Suppressor macrophage (primary cell): ENCODE measurements around the gene CD151.

Source experiments
- DNase-seq, 4 experiments: peaks; one replicate each; pipeline ENCODE4 v3.0.0-alpha.2; 2020 to 2022

Gene CD151

DNA sequence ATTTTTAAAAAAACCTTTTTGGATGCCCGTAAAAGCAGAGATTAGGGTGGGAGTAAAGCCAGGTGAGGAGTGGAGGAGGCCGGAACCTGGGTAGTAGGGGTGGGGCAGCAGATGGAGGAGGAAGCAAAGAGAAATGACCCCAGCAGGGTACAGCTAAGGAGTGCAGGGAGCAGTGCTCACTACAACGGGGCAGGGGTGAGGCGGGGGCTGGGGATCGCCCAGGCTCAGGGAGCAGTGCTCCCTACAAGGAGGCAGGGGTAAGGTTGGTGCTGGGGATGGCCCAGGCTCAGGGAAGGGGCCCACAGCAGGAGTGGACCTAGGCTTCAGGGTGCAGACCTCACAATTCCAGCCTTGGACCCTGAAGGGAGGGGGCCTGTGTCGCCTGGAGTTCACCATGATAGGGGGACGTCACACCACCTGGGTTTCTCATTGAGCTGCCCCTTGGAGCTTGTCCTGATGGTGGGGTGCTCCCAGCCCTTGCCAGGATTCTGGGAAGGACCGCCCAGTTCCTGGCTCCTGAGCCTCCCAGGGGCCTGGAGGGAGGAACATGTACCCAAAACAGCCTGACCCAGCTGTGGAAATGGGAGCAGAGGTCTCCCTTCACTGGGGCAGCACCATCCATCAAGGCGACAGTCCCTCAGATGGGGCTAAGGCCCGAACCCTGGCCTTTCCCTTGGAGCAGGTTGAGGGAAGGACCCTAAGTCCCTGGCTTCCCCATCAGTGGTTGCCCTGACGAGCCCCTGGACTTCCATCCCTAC lies 16.9 kb upstream of the CD151 start:
- no peak for DNase-seq

DNA sequence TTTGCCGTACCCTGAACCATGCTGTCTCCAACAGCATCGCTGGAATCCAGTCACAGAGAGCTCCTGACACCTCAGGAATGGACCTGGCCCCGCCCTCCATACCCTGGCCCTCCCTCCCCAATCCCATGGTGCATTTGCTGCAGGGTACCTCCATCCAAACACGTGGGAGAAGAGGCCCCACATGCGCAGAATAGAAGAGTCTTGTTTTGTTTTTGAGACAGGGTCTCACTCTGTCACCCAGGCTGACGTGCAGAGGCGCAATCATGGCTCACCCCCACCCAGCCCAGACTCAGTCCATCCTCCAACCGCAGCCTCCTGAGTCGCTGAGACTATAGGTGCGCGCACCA lies 16.3 kb upstream of the CD151 start:
- DNase-seq, result no peak

DNA sequence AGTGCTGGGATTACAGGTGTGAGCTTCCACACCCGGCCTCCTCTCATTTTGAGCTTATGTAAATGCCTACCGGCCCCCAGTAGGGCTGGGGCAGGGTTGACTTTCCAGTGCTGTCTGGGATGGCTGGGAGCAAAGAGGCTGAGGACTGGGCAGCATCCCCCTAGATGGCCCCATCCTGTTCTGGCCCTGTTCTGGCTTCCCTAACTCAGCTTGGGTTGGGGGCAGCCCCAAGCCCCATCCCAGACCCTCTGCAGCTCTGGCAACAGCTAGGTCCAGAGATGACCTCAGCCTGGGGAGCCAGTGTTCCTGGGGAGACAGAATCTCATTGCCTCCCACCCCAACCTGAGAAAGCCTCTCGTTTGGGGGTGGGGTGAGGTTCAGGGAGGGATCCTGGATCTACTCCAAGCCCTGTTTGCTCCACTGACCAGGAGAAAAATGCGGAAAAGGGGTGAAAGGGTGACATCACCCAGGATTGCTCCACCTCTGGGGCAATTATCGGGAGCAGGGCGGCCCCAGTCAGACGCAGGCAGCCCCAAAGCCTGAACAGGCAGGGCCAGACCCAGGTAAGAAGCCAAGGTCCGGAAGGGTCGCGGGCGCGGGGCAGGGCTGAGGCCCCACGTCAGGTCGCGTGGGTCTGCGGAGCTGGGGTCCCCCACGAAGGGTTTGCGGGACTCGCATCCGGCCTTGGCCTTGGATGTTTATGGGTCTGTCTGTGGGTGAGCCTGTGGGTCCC lies 14.2 kb upstream of the CD151 start, which contains the start of gene PNPLA2:
Gene PNPLA2, plus strand, starts transcription at position 519 of the 733 bp plus-strand sequence. CDS start 805 bp downstream, outside the sequence.
- DNase-seq, result peak in 1 of 4 experiments; percentile 34

DNA sequence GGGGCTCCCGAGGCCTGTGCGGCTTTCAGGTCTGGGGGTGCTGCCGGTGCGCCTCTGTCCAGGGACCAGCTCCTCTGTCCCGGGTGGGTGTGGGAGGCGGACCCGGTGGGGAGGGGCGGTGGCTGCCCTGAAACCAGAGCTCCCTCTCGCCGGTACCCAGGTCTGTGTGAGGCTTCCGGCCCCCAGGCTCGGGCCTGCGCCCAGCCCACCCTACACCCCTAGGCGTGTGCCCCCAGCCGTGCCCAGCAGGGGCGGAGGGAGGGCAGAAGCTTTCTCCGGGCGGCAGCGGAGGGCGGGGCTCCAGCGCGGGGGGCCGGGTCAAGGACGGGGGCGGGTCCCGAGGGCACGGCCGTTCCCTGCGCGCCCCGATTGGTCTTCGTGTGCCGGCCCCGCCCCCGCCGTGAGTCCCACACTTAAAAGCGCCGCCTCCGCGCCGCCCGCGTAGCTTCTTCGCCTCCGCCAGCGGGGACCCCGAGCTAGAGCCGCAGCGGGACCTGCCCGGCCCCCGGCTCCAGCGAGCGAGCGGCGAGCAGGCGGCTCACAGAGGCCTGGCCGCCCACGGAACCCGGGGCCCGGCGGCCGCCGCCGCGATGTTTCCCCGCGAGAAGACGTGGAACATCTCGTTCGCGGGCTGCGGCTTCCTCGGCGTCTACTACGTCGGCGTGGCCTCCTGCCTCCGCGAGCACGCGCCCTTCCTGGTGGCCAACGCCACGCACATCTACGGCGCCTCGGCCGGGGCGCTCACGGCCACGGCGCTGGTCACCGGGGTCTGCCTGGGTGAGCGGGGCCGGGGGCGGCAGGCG lies 13.4 kb upstream of the CD151 start:
- DNase-seq, result peak; percentile 93 to 98 (median 96)

DNA sequence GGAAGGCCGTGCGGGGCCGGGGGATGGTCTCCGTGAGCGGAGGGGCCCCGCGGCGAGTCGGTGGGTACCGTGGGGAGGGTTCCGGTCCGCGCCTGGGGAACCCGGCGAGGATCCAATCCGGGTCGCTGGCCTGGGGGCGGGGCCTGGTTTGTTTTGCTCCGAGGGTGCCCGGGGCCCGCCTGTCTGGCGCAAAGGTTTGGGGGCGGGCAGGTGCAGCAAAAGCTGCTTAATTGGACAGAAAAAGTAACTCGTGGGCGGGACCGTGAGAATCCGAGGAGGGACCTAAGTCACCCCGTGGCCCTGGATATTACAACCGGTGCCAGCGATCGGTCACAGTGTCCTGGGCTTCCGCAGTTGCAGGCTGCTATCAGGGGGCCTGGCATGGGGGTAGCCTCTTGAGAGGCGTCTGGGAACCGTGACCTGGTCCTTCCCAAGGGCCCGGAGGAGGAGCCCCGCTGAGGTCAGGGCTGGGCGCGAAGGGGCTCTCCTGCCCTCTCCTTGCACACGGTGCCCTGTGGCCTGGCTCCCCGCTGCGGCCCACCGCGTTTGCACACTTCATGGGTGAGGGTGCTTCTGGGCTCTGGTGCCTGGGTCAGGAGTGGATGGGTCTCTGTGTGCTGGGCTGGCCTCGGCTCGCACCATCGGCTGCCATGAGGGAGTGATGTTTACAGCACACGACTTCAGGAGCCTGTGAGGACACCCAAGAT lies 12.7 kb upstream of the CD151 start:
- DNase-seq, result peak; percentile 82 to 95 (median 88)

DNA sequence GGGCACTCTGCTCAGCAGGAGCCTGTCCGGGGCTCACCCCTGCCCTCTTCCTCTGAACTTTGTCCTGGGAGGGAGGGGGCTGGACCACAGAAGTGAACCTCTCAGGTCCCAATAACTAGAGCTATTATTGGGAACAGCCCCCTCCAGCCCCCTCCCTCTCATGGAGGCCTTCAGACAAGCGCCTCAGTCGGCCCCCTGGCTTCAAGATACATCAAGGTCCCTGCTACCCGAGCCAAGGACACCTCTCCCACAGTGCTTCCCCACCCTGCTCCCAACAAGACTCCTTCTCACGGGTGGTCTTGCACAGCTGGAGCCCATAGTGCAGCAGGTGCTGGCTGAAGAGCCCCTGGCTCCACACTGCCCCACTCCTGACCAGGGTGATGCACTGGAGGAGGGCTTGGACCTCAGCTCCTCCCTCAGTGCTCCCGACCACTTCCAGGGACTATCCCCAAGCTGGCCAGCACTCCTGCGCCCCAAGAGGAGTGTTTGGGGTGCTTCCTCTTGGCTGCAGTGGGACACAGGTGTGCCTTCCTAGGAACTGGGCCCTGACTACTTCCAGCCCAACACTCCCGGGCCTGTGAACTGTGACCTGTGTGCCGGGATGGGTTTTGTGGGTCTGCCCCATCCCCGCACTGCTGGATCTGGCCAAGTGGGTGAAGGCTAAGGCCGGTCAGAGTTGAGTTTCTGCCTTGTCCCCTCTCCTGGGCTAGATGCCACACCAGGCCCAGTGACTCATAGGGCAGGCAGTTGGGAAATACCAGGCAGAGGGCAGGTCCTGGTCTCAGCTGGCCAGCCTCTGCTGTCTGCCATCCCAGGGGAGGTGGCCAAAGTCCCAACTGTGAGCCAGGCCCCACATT lies 11.9 kb upstream of the CD151 start:
- peak; percentile 81 to 90 (median 88) for DNase-seq

DNA sequence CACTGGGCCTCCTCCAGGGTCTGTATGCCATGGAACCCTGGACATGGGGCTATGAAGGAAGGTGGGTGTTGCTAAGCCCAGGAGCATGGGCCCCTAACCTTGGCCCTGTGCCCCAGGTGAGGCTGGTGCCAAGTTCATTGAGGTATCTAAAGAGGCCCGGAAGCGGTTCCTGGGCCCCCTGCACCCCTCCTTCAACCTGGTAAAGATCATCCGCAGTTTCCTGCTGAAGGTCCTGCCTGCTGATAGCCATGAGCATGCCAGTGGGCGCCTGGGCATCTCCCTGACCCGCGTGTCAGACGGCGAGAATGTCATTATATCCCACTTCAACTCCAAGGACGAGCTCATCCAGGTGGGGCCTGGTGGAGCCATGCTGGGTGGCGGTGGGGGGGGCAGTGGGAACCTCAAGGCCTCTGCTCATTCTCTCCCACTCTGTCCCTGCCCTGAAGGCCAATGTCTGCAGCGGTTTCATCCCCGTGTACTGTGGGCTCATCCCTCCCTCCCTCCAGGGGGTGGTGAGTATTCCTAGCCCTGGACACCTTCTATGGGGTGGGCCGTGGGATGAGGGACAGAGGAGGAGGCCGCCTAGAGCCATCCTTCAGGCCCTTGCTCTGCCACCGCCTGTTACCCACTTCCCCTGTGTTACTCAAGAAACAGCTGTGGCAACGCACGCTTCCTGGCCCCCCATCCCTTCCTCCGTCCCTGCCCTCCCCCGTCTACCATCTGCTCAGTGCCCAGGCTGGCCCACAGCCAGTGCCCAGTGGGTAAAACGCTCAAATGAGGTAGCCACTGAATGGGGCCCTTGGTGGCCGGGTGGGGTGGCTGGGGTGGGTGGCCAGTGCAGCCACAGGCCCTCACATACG lies 11.0 kb upstream of the CD151 start:
- DNase-seq, result peak; percentile 62 to 82 (median 77)

DNA sequence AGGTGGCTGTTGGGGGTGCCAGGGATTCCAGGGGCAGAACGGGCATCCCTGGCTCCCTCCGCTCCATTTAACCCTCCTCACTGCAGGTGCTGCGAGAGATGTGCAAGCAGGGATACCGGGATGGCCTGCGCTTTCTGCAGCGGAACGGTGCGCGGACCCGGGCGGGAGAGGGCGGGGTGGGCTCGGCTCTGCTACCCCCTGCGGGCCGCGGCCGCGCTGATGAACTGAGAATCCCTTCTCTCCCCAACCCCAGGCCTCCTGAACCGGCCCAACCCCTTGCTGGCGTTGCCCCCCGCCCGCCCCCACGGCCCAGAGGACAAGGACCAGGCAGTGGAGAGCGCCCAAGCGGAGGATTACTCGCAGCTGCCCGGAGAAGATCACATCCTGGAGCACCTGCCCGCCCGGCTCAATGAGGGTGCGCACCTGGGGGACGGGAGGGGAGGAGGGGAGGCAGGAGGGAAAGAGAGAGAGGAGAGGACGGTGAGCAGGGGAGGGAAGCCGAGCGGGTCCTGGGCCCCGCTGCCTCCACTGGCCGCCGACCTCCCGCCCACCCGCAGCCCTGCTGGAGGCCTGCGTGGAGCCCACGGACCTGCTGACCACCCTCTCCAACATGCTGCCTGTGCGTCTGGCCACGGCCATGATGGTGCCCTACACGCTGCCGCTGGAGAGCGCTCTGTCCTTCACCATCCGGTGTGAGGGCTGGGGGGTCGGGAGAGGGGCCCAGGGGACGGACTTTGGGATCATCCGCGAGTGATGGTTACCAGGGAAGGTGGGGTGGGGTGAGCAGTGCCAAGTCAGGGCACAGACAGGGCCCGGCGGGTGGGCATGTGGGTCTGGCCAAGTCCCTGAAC lies 9.1 kb upstream of the CD151 start:
- no peak for DNase-seq

DNA sequence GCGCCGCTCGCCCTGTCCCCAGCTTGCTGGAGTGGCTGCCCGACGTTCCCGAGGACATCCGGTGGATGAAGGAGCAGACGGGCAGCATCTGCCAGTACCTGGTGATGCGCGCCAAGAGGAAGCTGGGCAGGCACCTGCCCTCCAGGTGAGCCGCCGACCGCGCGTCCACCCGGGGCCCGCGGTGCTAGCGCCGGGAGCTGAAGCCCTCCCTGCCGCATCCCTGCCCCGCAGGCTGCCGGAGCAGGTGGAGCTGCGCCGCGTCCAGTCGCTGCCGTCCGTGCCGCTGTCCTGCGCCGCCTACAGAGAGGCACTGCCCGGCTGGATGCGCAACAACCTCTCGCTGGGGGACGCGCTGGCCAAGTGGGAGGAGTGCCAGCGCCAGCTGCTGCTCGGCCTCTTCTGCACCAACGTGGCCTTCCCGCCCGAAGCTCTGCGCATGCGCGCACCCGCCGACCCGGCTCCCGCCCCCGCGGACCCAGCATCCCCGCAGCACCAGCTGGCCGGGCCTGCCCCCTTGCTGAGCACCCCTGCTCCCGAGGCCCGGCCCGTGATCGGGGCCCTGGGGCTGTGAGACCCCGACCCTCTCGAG lies 8.4 kb upstream of the CD151 start:
- DNase-seq, result no peak

DNA sequence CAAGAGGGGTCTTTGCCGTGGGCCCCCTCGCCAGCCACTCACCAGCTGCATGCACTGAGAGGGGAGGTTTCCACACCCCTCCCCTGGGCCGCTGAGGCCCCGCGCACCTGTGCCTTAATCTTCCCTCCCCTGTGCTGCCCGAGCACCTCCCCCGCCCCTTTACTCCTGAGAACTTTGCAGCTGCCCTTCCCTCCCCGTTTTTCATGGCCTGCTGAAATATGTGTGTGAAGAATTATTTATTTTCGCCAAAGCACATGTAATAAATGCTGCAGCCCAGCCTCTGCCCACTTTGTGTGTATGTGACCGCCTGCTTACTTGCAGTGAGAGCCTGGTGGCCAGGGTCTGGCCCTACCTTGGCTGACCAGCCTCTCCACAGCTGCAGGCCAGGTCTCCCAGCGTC lies 7.8 kb upstream of the CD151 start:
- no peak for DNase-seq

DNA sequence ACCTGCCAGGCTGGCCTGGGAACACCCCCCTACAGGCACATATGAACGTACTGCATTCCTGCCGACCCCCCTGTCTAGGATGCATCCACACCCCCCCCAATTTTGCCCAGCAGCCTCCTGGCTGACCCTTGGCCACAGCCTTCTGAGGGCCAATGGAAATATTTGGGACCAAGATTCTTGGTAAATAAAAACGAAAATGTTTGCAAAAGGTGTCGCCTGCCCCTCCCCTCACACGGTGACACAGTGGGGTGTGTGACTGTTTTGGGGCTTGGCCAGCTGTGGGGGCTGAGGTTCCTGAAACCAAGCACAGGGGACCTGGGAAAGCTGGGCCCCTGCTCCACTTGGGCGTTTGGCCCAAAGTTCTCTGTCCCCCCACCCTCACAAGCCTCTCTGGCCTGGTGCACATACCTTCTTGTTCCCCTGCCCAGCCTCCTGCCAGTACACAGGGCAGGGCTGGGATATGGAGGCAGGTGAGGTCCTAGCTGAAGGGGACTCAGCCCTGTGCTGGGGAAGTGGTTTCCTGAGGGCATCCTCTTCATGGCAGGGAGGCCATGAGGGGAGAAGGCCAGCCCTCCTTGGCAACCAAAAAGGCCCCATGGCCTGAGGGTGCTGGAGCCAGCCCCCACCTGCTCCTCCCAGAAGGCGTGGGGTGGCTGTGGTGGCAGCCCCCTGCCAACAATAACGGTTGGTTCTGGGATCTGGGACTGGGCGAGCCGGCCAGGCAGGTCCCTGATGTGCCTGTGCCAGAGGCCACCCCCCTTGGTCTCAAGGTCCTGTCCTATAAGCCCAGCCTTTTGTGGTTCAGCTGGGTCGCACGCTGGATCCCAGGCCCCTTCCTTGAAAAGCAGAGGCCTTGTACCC lies 7.2 kb upstream of the CD151 start:
- no peak for DNase-seq

DNA sequence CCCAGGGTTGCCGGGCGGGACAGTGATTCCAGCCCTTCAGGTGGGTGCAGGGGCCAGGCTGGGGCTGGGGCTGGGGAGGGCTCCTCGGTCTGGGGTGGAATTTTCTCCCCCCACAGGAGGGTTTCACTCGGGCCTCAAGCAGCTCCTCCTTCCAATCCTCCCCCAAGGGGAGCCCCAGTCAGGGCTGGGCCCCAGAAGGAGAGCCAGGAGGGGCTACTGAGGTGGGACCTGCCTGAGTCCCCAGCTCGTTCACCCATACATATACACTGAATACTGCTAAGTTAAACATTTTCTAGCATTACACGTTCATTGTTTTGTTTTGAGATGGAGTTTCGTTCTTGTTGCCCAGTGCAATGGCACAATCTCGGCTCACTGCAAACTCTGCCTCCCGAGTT lies 6.5 kb upstream of the CD151 start:
- no peak for DNase-seq

DNA sequence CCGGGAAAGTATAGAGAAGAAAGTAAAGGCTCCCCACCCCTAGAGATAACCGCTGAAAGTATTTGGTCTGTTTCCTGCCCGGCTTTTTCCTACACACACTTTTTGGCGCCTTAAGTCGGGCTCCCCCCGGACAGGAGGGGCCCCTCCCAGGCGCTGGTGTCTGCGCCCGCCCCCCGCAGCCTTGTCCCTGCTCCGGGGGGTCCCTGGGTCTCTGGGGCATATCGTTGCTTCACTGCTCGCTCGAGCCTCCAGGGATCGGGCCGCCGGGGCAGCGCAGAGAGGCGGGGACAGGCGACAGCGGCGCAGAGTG lies 6.0 kb upstream of the CD151 start:
- DNase-seq, result no peak

DNA sequence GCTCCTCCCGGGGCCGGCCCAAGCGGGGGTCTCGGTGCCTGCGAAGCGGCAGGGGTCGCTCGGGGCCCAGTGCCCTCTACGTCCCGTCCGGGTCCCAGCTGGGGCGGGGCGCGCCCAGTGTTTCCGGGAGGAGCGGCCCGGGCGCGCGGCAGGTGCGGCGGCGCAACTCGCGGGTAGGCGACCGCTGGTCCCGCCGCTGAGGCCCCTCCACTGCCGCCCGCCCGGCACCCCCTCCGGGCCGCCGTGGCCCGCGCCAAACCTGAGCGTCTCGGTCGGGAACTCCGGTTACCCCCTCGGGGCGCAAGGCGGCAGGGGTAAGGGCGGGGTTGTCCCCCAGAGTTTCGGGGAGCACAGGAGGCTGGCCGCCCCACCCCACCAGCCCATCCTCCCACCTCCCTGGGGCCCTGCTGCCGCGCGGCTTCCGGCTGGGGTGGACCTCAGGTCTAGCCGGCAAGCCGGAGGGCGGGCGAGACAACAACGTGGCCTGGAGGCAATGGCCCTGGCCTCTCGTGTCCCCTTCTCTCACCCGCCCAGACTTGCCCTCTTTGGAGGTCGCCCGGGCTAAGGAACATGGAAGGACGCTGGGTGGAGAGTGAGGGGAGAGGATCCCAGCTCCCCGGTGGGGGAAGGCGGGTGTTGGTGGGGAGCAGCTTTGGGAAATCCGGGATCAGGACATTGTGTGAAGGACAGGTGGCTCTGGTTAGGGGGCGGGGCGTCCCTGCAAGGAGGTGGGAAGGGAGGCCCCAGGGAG lies 5.4 kb upstream of the CD151 start:
- DNase-seq, result peak in 1 of 4 experiments; percentile 38

DNA sequence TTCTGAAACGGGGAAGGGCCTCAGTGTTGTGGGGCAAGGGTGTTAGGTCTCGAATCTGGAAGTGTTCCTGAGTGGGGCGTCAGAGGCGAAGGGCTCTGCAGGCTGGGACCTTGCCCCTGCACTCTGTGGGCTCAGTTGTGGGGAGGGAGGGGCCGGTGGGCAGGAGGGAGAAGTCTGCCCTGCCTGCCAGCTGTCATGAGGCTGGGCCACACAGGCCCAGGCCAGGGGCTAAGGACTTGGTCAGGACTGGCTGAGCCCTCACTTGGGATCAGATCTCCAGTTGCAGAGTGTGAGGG lies 4.9 kb upstream of the CD151 start, which contains the start of gene CRACR2B:
Gene CRACR2B, plus strand, starts transcription at position 23 of the 296 bp plus-strand sequence. CDS start 689 bp downstream, outside the sequence.
- no peak for DNase-seq

DNA sequence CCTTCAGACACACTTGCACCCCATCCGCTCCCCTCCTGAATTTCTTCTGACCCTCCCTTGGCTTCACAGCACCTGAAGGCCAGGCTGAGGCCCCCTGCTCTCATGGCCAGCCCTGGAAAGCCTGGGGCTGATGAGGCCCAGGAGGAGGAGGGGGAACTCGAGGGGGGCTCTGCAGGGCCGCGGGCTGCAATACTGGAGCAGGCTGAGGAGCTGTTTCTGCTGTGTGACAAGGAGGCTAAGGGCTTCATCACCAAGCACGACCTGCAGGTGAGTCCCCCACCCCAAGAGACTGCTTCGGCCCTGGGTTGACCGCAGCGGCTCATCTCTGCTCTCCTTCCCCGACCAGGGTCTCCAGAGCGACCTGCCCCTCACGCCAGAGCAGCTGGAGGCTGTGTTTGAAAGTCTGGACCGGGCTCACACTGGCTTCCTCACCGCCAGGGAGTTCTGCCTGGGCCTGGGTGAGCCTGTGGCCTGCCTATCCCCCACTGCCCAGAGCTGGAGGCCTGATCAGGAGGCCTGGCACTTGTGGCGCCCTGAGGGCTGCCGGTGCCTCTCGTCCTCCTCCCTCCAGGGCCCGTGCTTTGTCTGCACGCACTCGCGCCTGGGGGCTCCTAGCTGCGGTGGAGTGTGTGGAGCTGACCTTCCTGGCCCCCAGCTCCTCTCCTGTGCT lies 4.1 kb upstream of the CD151 start:
- DNase-seq, result no peak
